ENCODE results near the gene G6PC1.
"Not testable (repeated sequence)": the region's sequence is repeated elsewhere in the genome, so short reads cannot be mapped to it uniquely, and the experiment has no call there.

G6PC1 gene

GRCh38 chr17:42904110-42904469 is 3.5 kb downstream of the G6PC1 start:
- FAIRE-seq: no peak

DNA sequence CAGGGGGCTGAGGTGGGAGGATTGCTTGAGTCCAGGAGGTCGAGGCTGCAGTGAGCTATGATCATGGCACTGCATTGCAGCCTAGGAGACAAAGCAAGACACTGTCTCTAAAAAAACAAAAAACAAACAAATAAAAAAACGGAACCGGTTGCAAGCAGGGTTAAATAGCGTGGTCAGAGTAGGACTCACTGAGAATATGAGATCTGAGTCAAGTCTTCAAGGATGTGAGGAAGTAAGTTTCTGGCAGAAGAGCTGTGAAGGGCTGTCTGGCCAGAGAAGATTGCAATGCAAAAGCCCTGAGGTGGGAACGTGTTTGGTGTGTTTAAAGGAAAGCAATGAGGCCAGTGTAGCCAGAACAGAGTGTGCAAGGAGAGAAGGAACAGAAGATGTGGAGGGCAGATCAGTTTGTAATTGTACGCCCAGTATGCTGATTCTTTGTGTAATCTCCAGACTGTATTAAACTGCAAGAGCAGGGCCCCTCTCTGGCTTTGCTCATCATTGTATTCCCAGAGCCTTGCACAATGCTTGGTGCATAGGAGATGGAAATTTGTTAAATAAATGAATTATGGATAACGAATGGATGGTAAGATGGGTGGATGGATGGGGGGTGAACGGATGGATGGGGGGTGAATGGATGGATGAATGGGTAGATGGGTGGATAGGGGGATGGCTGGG is 6.3 kb downstream of the G6PC1 start:
- no peak for FAIRE-seq

DNA sequence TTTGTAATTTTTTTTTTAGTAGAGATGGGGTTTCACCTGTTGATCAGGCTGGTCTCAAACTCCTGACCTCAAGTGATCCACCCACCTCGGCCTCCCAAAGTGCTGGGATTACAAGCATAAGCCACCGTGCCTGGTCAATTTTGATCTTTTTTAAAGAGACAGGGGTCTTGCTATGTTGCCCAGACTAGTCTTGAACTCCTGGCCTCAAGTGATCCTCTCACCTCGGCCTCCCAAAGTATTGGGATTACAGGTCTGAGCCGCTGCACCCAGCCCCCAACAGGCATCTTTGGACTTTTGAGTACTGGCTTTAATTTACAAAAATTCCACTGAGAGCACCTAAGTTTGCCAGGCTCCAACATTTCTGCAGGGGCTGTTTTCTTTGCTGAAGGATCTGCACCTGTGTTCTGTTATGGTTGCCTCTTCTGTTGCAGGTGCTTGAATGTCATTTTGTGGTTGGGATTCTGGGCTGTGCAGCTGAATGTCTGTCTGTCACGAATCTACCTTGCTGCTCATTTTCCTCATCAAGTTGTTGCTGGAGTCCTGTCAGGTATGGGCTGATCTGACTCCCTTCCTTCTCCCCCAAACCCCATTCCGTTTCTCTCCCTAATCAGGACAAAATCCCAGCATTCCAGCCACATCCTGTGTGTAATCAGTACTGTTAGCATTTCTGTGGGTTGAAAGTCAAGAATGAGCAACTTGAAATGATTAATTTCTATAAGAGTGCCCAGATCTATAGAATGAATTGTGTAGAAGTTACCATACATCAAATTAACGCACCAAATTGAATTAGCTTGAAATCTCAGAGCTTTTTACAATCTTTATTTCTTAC is 8.5 kb downstream of the G6PC1 start:
- FAIRE-seq: no peak

- FAIRE-seq: no peak
Measured at GRCh38 chr17:42913522-42913921, 12.9 kb downstream of the G6PC1 start.

GRCh38 chr17:42913981-42914617 is 13.5 kb downstream of the G6PC1 start:
- no peak for FAIRE-seq

GRCh38 chr17:42915288-42915687 is 14.7 kb downstream of the G6PC1 start:
- FAIRE-seq: not testable (repeated sequence)

GRCh38 chr17:42916388-42917235 is 16.0 kb downstream of the G6PC1 start:
- FAIRE-seq: not testable (repeated sequence)

DNA sequence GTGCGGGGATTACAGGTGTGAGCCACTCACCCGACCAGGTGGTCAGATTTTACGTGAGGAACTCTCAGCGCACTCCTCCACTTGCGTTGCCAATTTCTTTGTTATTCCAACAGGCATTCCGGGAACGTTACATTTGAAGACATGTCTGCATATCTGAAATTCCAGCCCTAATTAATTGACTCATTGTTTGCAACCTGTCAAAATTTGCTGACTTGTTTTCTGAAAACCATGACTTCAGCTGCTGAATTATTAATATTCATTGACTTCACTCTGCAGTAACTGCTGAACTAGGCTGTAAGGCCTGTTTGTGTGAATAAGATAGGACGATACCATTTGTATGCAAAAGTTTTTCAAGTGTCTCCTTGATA is 16.6 kb downstream of the G6PC1 start:
- FAIRE-seq: no peak

GRCh38 chr17:42918902-42919521 is 18.4 kb downstream of the G6PC1 start:
- FAIRE-seq: peak; percentile 97

DNA sequence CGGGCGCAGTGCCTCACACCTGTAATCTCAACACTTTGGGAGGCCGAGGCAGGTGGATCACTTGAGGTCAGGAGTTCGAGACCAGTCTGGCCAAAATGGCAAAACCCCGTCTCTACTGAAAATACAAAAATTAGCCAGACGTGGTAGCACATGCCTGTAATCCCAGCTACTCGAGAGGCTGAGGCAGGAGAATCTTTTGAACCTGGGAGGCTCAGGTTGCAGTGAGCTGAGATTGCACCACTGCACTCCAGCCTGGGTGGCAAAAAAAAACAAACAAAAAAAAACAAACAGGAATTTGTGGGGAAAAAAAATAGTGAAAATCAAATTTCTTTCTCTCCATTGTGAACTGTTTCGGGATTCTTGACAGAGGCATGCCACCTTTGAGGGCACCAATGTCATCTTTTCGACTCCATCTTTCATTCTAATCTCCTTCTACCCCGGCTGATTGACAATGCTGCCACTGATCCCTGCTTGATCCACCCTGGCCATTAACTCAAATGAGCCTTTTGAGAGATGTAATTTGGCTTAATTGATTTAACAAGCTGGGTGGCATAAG is 19.0 kb downstream of the G6PC1 start:
- not testable (repeated sequence) for FAIRE-seq

- FAIRE-seq: no peak
Measured at GRCh38 chr17:42920106-42920900, 19.7 kb downstream of the G6PC1 start.

- FAIRE-seq: no peak
Measured at GRCh38 chr17:42920922-42921321, 20.3 kb downstream of the G6PC1 start.

- FAIRE-seq: no peak
Measured at GRCh38 chr17:42922294-42922693, 21.7 kb downstream of the G6PC1 start.

GRCh38 chr17:42923472-42923871 is 22.9 kb downstream of the G6PC1 start:
- not testable (repeated sequence) for FAIRE-seq

DNA sequence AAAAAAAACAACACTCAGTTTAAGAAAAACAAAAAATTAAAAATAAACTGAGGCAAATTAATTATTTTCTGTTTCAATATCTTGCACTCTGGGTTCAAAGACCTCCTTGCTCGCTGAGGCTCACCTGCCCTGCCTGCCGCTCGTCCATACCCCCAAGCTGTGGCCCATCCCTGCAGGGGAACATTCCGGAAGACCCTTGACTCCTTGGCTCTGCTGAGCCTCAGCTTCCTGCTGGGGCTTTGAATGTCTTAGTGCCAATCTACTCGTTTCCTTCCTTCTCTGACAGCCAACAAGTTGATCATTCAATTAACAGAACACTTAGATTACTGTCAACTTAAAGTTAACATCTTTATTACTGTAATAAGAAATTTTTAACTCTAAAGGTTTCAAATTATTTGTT is 24.3 kb downstream of the G6PC1 start:
- no peak for FAIRE-seq

- no peak for FAIRE-seq
Measured at GRCh38 chr17:42928714-42929496, 28.3 kb downstream of the G6PC1 start.

DNA sequence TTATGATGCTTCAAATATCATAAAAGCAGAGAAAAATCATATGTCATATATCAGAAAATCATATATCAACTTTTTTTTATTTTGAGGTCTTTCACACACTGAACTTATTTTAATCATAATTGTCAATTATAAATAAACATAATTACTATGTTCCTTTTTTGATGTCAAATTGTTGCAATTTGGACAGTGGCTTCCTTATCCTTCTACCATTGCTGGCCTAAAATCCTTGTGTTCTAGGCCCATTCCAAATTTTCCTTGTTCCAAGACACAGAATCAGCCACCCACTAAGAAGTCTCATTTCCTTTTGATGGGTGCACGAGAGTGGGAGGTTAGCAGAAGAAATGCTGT is 28.9 kb downstream of the G6PC1 start:
- no peak for FAIRE-seq

GRCh38 chr17:42937712-42938596 is 37.4 kb downstream of the G6PC1 start:
- FAIRE-seq: peak; percentile 68

DNA sequence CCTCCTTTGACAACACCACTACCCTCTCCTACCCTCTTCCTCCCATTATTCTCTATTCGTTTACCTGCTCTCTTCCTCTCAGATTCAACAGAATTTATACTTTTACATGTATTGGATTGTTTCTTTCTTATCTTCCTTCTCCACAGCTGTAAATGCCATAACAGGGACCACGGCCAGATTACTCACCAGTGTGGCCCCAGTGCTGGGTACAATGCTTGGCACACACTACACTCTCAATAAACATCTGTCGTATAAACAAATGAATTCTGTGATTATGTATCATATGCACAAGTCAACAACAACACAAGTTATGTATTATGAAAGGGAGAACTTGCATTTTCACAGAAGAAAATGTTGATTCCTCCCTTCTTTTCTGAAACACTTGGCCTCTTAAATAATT is 43.6 kb downstream of the G6PC1 start:
- no peak for FAIRE-seq

DNA sequence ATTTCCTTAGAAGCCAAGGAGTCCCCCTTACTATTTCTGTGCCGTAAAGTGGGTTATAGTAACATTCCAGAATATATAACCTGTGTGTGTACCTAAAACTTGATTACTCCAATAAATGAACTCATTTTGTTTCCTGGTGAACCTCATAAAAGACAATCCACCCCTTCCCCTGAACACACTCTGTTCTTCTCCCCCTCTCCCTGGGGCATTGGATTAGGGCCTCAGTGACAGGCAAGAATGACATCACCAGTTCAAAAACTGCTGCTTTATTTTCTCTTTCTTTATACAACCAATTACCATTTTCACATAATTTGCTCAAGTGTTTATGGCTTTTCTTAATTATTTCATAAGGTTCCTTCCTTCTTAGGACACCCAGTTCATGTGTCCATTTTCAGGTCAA is 46.2 kb downstream of the G6PC1 start:
- no peak for FAIRE-seq

All from islet of Langerhans (tissue), 1 donor.